Iris pigment epithelial cell (primary cell): ENCODE results near the gene NAGPA.

Experiments used
- DNase-seq: peaks from one replicate; pipeline ENCODE4 v3.0.0-alpha.2; 2011; ENCODE audit warnings: low read depth

The NAGPA gene

DNA sequence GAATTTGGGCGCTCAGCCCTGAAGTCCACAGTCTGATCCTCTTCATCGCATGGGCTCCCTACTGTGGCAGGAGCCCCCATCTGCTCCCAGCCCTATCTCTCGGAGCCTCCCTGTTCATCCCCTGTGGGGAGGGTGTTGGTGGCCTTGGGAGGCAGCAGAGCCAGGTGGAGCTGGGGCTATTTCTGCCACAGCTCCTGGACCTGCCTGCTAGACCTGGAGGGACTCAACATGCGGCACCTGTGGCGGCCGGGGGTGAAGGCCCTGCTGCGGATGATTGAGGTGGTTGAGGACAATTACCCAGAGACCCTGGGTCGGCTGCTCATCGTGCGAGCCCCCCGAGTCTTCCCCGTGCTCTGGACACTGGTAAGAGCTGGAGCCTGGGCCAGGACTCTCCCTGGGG, 30.5 kb downstream of the NAGPA start:
- DNase-seq: no peak

DNA sequence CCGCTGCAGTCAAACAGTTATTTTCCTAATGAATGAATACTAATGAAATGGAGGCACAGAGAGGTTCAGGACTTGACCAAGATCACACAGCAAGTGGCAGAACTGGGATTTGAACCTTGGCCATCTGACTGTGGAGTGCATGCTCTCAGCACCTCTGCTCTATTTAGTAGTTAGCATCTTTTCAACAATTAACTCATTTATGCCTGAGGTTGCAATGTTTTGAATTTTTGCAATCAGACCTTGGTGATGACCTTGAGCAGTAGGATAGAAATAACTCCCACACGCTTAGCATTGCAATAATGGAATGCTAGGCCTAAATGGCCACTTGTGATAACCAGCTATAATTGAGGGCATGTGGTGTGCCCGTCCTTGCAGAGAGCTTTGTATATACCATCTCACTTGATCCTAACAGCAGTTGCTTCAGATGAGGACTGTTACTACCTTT, 31.0 kb downstream of the NAGPA start:
- no peak for DNase-seq

DNA sequence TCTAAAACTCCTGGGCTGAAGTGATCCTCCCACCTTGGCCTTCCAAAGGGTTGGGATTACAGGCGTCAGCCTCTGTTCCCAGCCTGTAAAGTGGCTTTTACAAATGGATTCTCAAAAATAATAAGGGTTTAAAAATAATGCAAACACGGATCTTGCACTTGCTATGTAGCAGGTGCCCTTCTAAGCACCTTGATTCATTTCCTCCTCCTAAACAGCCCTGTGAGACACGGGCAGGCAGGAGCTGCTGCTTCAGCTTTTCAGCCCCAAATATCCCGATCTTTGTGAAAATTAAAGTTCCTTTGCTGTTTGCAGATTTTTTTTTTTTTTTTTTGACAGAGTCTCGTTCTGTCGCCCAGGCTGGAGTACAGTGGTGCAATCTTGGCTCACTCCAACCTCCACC, 31.7 kb downstream of the NAGPA start:
- no peak for DNase-seq

DNA sequence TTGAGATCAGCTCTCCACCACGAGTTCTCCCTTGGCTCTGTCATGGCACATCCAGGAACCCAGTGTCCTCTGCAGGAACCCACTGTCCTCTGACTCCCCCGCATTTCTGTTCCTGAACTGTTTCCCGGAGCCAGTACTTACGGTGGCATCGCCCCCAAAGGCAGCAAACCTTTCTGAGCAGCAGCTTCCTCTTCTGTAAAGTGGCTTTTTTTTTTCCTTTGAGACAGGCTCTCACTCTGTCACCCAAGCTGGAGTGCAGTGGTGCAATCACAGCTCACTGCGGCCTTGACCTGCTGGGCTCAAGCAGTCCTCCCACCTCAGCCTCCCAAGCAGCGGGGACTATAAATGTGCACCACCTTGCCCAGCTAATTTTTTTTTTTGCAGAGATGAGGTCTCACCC, 32.2 kb downstream of the NAGPA start:
- DNase-seq: no peak

DNA sequence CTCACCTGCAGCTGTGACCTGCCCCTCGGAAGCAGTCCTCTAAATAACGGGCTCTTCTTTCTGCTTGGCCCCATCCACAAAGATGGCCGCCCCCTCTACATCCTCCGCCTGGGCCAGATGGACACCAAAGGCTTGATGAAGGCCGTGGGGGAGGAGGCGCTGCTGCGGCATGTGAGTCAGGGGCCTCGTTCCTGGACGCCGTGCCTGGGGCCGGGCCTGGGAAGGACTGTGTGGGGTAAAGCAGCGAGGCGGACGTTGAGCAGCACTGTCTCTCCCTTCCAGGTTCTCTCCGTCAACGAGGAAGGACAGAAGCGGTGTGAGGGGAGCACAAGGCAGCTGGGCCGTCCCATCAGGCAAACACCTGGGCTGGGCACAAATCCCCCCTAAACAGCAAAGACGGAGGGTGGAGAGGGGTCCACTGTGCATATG, 33.1 kb downstream of the NAGPA start:
- DNase-seq: no peak

DNA sequence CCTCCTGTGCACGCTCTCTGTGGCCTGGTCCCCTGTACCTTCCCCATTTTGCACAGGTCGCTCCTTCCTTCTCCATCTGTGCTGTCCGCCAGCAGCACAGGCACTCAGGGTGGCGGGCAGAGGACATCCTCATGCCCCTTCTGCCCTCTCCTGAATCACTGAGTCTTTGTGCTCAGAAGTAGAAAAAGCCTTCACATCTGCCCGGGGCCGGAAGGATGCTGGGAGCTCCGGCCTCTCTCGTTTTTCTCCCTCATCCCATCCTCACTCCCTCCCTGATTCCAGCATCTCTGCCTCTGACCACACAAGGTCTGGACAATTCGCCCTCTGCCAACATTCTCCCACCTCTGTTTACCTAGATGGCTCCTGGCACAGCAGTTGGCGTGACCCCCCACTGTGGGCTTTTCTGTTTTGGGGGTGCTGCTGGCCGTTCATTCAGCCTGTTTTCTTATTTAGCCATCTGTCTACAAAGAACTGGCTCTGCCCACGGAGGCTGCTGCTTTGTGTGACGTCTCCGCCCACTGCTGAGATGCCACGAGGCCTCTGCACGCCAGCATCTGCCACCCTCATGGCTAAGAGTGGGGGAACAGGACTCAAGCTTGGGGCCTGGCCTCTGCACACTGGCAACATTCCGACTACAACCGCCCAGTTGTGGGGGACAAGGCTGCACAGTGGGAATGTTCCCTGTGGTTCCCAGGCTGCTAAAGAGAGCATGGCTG, 38.9 kb downstream of the NAGPA start:
- no peak for DNase-seq

DNA sequence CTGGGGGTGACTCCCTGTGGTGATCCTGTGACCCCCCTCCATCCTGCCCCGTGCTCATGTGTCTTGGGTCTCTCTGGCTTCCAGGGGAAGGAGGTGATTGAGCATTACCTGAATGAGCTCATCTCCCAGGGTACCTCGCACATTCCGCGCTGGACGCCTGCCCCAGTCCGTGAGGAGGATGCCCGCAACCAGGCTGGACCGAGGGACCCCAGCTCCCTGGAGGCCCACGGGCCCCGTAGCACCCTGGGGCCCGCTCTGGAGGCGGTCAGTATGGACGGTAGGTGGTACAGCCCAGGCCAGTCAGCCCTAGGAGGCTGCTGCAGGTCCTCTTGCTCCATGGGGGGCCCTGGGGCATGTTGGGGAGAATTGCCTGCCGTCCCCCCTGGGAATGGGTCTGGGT, 42.0 kb downstream of the NAGPA start:
- no peak for DNase-seq

DNA sequence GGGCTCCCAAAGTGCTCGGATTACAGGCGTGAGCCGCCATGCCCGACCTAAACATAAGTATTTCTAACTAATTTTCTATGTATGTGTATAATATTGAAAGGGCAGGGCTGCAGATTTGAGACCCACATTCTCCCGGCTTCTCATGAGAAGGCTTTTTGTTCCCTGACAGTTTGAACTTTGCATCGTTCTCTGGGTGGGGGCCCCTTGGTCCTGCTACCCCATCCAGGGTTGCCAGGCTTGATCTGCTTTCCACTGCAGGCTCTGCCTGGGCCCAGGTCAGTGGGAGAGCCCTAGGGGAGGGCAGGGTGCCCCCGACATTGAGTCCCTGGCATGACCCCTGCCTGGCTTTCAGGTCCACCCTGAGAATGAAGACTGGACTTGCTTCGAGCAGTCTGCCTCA, 43.3 kb downstream of the NAGPA start:
- no peak for DNase-seq

DNA sequence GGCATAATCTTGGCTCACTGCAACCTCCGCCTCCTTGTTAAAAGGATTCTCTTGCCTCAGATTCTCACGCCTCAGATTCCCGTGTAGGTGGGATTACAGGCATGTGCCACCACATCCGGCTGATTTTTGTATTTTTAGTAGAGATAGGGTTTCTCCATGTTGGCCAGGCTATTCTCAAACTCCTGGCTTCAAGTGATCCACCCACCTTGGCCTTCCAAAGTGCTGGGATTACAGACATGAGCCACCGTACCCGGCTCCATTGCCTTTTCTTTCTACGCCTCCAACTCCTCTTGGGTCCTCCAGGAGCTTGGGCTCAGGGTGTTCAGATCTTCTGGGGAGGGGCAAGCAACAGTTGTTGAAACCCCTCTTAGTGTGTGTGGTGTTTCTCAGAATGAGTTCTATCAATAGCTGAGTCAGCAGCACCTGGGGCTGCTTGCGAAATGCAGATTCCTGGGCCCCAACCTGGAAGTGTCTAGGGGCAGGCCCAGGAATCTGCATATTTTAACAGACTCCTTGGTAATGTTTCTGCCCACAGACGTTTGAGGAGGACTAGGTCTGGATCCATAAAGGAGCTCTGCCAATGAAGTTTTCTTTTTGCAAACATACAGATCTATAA, 44.2 kb downstream of the NAGPA start:
- DNase-seq: no peak

DNA sequence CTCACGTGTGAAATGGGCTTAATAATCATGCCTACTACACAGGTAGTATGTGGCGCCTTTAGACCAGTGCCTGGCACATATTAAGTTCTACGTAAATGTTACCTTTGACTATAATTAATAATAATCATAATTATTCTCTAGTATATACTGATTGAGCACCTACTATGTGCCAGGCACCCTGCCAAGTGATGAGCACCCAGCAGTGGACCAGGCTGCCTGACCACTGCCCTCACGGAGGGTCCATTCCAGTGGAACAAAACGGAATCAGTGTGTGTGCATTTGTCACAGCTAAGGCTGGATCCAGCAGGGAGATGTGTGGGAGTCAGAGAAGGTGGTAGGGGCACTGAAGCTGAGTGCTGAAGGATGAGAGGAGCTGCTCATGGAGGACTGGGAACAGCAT, 45.1 kb downstream of the NAGPA start:
- no peak for DNase-seq

DNA sequence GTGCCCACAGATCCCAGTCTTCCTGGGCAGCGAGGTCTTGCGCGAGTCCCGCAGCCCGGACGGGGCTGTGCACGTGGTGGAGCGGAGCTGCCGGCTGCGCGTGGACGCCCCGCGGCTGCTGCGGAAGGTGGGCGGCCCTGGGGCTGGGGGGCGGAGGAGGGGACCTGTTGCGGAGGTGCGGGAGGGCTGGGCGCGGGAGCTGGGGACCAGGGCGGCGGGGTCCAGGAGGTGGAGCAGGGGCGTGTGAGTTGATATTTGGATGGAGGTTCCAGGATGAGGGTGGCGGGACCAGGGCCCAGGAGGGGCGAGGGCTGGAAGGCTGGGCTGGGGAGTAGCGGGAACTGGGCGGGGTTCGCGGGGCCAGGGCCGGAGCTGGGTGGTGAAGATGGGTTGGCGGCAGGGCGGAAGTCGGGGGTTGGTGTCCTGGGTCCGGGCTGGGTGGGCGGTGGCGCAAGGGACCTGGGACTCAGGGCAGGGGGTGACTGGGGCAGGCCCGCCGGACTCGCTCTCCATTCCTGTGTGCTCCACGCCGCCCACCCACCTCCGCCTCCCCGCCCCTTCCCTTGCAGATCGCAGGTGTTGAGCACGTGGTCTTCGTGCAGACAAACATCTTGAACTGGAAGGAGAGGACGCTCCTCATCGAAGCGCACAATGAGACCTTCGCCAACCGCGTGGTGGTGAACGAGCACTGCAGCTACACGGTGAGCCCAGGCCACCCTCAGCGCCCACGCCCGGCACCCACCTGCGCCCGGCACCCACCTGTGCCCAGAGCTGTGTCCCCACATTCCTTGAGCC, 46.0 kb downstream of the NAGPA start:
- no peak for DNase-seq

DNA sequence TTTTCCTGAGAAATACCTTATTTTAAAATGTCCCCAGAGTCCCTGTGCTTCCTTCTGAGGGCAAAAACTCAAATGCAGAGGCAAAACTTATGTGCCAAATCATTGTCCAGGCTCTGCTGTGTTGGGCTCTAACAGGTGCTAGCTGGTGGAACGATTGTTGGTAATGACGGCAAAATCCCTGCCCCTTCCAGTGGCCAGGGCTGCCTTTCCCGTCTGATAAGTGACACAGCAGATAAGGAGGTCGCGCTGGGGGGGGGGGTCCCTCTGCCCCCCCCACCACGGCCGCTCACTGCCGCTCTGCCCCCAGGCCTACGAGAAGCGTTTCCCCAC, 46.5 kb downstream of the NAGPA start:
- DNase-seq: no peak

DNA sequence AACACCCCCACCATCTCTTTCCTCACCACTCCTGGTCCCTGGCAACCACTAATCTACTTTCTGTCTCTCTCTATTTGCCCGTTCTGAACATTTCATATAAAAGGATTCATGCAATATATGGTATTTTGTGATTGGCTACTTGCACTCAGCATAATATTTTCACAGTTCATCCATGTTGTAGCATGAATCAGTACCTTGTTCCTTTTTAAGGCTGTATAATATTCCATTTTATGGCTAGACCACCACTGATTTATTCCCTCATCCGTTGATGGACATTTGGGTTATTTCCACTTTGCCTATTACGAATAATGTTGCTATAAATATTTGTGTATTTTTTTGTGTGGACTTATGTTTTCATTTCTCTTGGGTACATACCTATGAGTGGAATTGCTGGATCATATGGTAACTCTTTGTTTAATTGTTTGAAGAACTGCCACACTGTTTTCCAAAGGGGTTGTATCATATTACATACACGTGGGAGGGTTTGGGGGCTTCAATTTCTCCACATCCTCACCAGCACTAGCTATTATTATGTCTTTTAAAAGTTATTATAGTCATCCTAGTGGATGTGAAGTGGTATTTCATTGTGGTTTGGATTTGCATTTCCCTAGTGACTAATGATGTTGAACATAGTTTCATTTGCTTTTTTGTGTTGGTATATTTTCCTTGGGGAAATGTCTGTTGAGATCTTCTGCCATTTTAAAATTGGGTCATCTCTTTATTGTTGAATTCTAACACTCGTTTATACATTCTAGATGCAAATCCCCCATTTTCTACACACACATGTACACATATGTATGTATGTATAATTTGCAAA, 49.4 kb downstream of the NAGPA start:
- no peak for DNase-seq

DNA sequence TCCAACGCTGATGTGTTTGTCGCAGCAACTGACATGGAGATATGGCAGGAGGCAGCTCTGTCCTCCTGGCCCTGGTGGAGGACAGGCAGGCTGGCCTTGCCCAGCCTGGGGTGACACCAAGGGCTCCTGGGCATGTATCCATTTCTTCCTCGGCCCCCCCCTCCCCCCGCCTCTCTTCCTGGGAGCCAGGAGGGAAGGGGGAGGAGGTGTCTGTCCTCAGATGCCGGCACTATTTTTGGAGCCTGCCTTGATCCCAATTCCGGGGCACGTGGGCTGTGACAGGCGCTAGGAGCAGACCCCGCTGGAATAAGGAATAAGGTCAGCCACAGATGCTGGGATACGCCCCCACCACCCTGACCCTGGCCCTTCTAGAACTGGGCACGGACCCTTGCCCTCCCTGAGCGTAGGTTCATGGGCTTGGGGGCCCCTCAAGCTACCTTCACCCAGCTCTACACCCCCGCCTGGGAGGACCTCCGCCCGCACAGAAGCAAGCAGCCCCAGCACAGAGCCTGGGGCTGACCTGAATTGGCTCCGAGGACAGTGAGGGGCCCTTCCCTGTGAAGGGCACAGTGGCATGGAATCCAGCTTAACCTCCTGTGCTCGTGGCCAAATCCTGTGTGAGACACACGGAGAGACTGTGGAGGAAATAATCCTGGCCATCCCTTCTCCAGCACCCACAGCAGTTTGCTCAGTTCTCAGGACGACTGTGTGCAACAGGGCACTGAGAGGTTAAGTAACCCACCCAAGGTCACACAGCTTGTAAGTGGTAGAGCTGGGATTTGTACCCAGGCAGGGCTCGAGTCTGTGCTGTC, 51.5 kb downstream of the NAGPA start:
- DNase-seq: no peak

DNA sequence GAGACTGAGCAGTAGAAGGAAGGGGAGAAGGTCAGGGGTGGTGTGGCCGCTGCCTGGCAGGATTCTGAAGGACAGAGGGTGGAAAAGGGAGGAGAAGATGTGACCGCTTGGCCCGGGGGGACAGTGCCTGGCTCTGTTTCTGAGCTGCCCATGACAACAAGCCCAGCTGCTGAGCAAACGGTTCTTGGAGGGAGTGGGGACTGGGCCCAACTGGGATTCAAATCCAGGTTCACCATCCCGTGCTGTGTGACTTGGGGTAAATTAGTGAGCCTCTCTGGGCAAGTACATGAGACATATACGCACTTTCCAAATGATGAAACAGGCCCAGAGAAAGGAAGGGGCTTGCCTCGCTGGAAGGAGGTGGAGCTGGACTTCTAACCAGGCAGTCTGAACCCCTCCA, 52.3 kb downstream of the NAGPA start:
- DNase-seq: no peak

DNA sequence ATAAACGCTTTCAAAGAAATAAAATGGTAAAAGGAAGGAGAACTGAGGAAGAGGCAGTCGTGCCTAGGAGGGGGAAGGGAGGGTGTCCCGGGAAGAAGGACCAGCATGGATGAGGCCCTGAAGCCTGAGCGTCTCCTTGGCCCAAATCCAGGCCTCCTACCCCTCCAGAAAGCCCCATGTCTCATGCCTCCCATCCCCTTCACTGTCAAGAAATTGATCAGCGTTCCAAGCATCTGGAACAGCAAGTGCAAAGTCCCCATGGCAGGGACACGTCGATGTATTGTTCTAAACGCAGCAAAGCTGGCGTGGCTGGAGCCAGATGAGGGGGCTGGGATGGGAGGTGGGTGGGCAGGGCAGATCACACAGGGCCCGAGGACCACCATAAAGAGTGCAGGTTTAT, 53.0 kb downstream of the NAGPA start:
- DNase-seq: no peak

DNA sequence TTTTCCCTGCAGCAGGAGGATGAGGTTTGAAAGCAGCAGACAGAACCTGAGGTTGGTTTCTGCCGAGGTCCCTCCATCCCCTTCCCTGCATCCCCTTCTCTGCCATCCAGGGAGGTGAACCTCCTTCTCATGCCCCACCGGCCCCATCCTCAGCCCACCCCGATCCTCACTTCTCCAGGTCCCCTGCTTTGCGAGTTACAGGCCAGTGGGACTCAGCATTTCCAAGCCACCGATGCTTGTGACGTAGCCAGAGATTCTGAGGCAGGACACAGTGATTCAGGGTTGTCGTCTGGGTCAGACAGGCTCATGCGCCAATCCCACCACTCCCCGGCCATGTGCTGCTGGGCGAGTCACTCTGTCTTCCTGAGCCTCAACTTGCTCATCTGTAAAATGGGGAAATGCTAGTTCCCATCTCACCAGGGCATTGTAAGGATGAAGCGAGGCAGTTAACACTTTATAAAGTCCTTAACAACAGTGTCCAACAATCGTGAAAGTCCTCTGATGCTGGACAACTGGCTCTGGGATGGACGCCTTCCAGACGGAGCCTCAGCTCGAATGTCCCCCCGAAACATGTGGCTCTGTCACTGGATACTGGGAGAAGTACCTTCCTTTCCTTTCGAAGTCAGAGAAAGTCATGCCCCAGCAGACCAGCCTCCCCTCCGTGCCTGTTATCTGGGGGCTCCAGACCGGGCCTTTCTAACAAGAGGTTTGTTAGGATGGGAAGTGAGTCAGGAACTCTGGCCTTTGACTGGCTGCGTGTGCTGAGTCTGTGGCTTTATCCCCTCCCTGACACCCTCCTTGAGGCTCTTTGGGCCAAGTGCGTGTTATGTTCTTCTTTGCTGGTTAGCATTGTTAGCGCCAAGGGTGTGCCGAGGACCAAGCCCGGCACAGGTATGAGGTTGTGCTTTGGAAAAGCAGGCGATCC, 53.7 kb downstream of the NAGPA start:
- DNase-seq: no peak

DNA sequence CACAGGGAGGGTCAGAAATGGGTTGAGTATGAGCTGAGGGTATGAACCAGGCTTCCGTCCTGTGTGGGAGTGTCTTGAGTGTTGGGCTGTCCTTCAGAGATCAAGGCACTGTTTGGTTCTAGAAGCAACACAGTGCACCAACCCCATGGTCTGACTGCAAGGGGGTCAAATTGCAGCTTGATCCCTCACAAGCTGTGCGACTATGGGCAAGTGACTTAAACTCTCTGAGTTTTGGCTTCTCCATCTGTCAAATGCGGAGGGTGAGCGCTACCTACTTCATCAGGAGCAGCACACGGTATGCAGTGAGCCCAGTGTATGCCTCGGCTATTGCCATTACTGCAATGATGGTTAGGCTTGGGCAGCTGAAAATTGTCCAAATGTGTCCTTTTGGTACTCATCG, 54.6 kb downstream of the NAGPA start:
- DNase-seq: no peak

DNA sequence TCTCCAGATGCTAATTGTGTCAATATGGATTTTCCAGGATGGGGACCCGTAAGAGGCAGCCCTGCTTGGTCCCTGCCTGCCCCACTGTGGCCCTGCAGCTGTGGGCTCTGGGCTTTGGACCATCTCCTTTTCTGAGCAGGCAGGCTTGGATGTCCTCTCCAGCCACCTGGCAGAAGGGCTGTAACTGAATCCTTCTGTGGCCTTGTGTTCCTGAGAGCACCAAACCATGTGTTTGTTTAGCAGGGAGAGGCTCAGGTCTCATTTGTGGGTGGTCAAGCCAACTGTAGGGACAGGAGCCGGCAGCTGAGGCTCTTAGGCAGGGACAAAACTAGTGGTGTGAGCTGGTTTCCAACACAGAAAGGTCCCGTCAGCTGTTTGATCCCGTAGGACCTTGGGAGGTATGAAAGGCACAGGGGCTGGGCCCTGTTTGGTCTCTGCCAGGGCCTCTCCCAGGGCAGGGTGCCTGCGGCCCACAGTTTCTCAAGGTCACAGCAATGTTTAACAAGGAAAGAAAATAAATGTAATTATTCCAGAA, 57.1 kb downstream of the NAGPA start:
- no peak for DNase-seq

DNA sequence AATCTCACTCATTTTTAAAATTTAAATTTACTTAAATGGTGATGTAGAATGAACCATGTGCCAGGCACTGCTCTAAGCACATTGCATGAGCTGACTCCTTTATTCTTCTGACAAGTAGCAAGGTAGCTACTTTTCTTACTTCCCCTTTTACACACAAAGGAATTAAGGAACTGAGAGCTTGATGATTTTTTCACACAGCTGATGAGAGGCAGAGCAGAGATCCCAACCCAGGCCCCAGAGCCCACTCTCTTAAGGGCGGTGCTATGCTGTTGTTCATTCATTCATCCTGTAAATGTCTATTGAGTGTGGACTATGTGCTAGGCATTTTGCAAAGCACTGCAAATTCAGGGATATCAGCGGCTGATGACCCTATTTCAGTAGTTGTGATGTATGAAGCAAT, 57.7 kb downstream of the NAGPA start:
- DNase-seq: no peak
